Lower lobe of right lung (tissue), 2 donors: Measurements from ENCODE around the gene CLEC4C. TPM values are rescaled to one million over a fixed set of nuclear protein-coding genes. Genes with fewer than 3 reads are reported as not detected.
"Not testable (repeated sequence)": the region's sequence is repeated elsewhere in the genome, so short reads cannot be mapped to it uniquely, and the experiment has no call there.

ENCODE experiments used
- ATAC-seq, 2 donors: fragments of 200-7000 bp; cut with Tn5 transposase; one replicate each; pipeline ENCODE4 v1.9.1; 2020 to 2022; ENCODE audit warnings: mild to moderate bottlenecking in 2 of 2, moderate library complexity in 2 of 2
- DNase-seq: peaks from one replicate; pipeline ENCODE4 v3.0.0-alpha.2; 2020
- H3K27ac ChIP-seq: fragments of 200-600 bp; one replicate; pipeline ENCODE4 v1.8.0; 2022
- H3K27me3 ChIP-seq: fragments of 200-600 bp; one replicate; pipeline ENCODE4 v1.8.0; 2022; ENCODE audit warnings: low read depth
- H3K36me3 ChIP-seq: fragments of 200-600 bp; one replicate; pipeline ENCODE4 v1.8.0; 2022; ENCODE audit warnings: mild to moderate bottlenecking
- H3K4me1 ChIP-seq: fragments of 200-600 bp; one replicate; pipeline ENCODE4 v1.8.0; 2022
- H3K4me3 ChIP-seq: fragments of 200-600 bp; one replicate; pipeline ENCODE4 v1.8.0; 2022; ENCODE audit warnings: mild to moderate bottlenecking
- H3K9me3 ChIP-seq: fragments of 200-600 bp; one replicate; pipeline ENCODE4 v1.8.0; 2022
- intact Hi-C: fragments of 100-400 bp; cut with DNase I; formaldehyde crosslinking; loops from one replicate; pipeline ENCODE4 v1.11.0; 2022
- total RNA-seq: library from RNA; stranded (reverse); fragmentation: NEBNext Ultra II Directional; extraction: Animal tissue kit (Norgen Biotek cat#: 25700); gene quantifications from one replicate; pipeline ENCODE4 v1.2.1, GENCODE V29; 2021
- TF ChIP-seq, protein P1 (sequence below): fragments of 200-600 bp; IDR thresholded peaks from one replicate; pipeline ENCODE4 v1.8.0; 2022; ENCODE audit warnings: antibody characterized with exemption, mild to moderate bottlenecking
- donor health status: DM: no; HTN: yes; CAD: no; lungs with severe emphysema.

The CLEC4C gene
- total RNA-seq, 1 donor from 2014 or later = not detected

DNA sequence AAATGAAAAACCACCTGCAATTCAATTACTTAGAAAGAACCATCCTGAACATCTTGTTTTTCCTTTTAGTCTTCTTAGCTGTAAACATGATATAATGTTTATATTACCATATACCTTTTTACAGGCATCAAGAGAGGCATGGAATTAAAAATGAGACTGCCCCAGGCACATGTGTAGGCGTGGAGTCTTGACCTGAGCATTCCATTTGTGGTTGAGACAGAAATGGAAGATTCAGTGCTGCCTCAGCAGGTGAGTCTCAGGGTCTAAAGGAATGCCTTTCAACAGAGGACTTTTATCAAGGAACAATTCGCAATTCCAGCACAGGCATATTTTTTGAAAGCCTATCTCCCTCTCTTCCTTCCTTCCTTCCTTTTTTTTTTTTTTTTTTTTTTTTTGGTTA, 9.8 kb upstream of the CLEC4C start:
- no peaks in the 10 kb centered on the region for H3K4me1 ChIP-seq
- ATAC-seq = no peak
- no peak for DNase-seq
- no peaks in the 10 kb centered on the region for H3K27me3 ChIP-seq
- TF ChIP-seq, protein P1, sequence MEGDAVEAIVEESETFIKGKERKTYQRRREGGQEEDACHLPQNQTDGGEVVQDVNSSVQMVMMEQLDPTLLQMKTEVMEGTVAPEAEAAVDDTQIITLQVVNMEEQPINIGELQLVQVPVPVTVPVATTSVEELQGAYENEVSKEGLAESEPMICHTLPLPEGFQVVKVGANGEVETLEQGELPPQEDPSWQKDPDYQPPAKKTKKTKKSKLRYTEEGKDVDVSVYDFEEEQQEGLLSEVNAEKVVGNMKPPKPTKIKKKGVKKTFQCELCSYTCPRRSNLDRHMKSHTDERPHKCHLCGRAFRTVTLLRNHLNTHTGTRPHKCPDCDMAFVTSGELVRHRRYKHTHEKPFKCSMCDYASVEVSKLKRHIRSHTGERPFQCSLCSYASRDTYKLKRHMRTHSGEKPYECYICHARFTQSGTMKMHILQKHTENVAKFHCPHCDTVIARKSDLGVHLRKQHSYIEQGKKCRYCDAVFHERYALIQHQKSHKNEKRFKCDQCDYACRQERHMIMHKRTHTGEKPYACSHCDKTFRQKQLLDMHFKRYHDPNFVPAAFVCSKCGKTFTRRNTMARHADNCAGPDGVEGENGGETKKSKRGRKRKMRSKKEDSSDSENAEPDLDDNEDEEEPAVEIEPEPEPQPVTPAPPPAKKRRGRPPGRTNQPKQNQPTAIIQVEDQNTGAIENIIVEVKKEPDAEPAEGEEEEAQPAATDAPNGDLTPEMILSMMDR = no peak
- H3K4me3 ChIP-seq = no peak overlapping the region
- intact Hi-C loops = no loop called here
- H3K36me3 ChIP-seq = no peaks in the 10 kb centered on the region
- H3K27ac ChIP-seq = no peak overlapping the region
- no peaks in the 10 kb centered on the region for H3K9me3 ChIP-seq

DNA sequence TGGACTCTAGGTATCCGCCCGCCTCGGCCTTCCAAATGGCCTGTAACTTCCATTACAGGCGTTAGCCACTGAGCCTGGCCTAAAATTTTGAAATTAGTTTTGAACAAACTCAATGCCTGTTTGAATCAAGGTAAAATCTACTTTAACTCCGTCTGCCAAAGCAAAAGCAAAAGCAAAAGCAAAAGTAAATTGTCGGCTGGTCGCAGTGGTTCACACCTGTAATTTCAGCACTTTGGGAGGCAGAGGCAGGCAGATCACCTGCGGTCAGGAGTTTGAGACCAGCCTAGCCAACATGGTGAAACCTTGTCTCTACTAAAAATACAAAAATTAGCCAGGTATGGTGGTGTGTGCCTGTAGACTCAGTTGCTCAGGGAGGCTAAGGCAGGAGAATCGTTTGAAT, 8.5 kb upstream of the CLEC4C start:
- H3K4me1 ChIP-seq, H3K4me3 ChIP-seq, H3K9me3 ChIP-seq, ATAC-seq, intact Hi-C loops, DNase-seq, H3K36me3 ChIP-seq, H3K27ac ChIP-seq, H3K27me3 ChIP-seq: not testable (repeated sequence)

DNA sequence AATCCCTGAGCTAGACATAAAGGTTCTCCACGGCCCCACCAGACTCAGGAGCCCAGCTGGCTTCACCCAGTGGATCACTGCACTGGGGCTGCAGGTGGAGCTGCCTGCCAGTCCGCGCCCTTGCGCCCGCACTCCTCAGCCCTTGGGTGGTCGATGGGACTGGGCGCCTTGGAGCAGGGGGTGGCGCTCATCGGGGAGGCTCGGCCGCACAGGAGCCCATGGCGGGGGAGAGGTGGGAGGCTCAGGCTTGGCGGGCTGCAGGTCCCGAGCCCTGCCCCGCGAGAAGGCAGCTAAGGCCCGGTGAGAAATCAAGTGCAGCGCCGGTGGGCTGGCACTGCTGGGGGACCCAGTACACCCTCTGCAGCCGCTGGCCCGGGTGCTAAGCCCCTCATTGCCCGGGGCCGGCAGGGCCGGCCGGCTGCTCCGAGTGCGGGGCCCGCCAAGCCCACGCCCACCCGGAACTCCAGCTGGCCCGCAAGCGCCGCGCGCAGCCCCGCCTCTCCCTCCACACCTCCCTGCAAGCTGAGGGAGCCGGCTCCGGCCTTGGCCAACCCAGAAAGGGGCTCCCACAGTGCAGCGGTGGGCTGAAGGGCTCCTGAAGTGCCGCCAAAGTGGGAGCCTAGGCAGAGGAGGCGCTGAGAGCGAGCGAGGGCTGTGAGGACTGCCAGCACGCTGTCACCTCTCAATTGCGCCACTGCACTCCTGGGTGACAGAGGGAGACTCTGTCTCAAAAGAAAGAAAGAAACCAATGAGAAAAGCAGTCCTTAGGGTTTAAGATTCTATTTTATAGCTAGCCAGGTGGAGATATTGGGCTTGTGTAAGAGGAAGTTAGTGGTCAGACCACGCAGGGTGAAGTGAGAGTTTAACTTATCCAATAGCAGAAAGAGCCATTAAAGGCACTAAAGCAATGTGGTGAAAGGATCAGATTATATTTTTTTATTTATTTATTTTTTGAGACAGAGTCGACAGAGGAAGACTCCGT, 5.1 kb upstream of the CLEC4C start:
- DNase-seq, H3K4me1 ChIP-seq, H3K4me3 ChIP-seq, H3K27ac ChIP-seq, H3K36me3 ChIP-seq, ATAC-seq, H3K9me3 ChIP-seq, intact Hi-C loops, H3K27me3 ChIP-seq: not testable (repeated sequence)

DNA sequence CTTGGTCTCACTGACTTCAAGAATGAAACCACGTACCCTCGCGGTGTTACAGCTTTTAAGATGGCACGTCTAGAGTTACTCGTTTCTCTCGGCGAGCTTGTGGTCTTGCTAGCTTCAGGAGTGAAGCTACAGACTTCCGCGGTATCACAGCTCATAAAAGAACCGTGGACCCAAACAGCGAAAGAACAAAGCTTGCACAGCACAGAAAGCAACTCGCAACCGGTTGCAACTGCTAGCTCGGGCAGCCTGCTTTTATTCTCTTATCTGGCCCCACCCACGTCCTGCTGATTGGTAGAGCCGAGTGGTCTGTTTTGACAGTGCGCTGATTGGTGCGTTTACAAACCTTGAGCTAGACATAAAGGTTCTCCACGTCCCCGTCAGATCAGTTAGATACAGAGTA, 4.2 kb upstream of the CLEC4C start:
- TF ChIP-seq, protein P1 = no peak
- no peaks in the 10 kb centered on the region for H3K9me3 ChIP-seq
- intact Hi-C loops = no loop called here
- no peaks in the 10 kb centered on the region for H3K36me3 ChIP-seq
- DNase-seq (no peak), ATAC-seq (no peak)
- H3K4me1 ChIP-seq = no peaks in the 10 kb centered on the region
- H3K27ac ChIP-seq = no peak overlapping the region
- H3K27me3 ChIP-seq = no peaks in the 10 kb centered on the region
- no peak overlapping the region for H3K4me3 ChIP-seq

DNA sequence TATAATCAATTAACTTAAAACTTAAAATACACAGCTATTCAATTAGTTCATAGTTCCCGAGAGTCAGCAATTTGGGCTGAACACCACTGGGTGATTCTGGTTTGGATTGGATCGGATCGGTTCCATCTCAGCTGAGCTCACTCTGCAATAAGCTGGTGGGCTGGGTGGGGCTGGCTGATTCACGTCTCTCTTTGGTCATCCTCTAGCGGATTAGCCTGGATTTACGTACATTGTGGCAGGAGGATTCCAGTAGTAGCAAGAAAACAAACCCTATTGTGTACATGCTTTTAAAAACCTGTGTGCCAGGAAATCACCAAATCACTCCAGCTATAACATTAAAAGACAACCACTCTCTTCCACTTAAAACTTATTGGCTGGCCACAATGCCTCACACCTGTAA, 3.2 kb upstream of the CLEC4C start:
- Histone ChIP-seq H3K27me3 (no peaks in the 10 kb centered on the region), H3K4me3 (no peak overlapping the region), H3K36me3 (no peaks in the 10 kb centered on the region), H3K27ac (no peak overlapping the region), H3K4me1 (no peaks in the 10 kb centered on the region), H3K9me3 (no peaks in the 10 kb centered on the region)
- DNase-seq = no peak
- no peak for ATAC-seq
- intact Hi-C loops = no loop called here
- TF ChIP-seq, protein P1 = no peak

DNA sequence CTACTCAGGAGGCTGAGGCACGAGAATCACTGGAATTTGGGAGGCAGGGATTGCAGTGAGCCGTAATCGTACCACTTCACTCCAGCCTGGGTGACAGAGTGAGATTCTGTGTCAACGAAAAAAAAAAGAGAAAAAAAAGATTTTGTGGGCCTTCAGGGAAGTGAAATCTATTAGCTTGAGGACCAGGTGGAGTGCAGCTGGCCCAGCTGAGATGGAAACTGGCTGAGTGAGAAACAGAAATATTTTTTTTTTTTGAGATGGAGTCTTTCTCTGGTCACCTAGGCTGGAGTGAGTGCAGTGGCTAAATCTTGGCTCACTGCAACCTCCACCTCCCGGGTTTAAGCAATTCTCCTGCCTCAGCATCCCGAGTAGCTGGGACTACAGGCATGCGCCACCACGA, 2.3 kb upstream of the CLEC4C start:
- Histone ChIP-seq H3K4me3 (no peak overlapping the region), H3K9me3 (no peaks in the 10 kb centered on the region), H3K36me3 (no peaks in the 10 kb centered on the region), H3K27ac (no peak overlapping the region), H3K4me1 (no peaks in the 10 kb centered on the region), H3K27me3 (no peaks in the 10 kb centered on the region)
- intact Hi-C loops = no loop called here
- no peak for ATAC-seq
- TF ChIP-seq, protein P1 = no peak
- DNase-seq = no peak
